Thyroid gland (tissue), 4 donors: ENCODE data around the gene GP9.

Experiments
- CTCF ChIP-seq, 6 experiments: fragments of 200-600 bp in 3 of 6; fragments of 450-650 bp in 3 of 6; sonication (generic) in 3 of 6; IDR thresholded peaks; one replicate each; pipeline ENCODE4 v1.5.1; 2016 to 2019; ENCODE audit warnings: antibody characterized with exemption in 6 of 6, mild to moderate bottlenecking in 2 of 6, inconsistent platforms in 1 of 6, moderate library complexity in 1 of 6
- POLR2A ChIP-seq, 2 donors: fragments of 450-650 bp; IDR thresholded peaks; one replicate each; pipeline ENCODE4 v1.6.1; 2017; ENCODE audit warnings: antibody characterized with exemption in 2 of 2, mild to moderate bottlenecking in 2 of 2, moderate library complexity in 1 of 2

- TF ChIP-seq CTCF (IDR thresholded peaks at IDR 0.05) (no peak), POLR2A (IDR thresholded peaks at IDR 0.05) (no peak)
Observed at GRCh38 chr3:129033633-129034321, 26.8 kb upstream of the GP9 start.
